Stimulated activated CD8-positive, alpha-beta memory T cell treated with anti-CD3 and anti-CD28 coated beads, Interleukin-4, amount 100 ng/mL, for 1 hour (primary cell): Measurements from ENCODE around the gene TTC38.

Source experiments
- DNase-seq, 2 donors: peaks; one replicate each; pipeline ENCODE4 v3.0.0-alpha.2; 2020; ENCODE audit warnings: low read depth in 2 of 2, low spot score in 1 of 2

TTC38 gene

DNA sequence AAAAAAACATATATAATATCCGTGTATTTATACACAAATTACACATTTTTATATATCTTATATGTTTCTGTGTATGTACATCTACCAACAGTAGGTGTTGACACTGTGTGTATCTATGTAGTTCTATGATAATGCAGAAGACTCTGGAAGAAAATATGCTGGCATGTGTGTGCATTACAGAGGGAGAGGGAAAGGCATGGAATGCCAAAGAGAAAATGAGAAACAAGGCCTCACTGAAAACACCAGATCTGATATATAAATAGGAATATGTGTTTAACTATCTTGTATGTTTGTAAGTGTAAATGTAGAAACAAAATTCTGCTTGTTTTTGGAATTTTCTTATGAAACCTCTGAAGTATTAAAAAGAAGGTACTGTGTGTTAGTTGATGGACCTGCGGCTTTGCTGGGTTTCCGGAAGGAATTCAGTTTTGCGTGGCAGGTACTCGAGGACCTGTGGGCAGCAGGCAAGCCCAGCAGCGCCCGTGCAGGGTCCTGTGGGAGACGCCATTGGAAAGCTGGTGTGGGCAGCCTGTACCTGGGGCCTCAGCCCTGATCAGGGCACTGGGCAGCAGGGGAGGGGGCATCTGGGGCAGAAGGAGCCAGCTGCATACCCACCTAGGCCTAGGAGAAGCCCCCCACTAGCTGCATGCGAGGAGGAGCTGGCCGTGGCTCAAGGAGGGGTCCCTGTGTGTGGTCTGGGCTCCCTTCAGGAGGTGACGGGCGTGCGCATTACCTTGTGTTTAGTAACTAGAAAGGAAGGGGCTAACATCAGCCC lies 60.1 kb downstream of the TTC38 start:
- no peak for DNase-seq

DNA sequence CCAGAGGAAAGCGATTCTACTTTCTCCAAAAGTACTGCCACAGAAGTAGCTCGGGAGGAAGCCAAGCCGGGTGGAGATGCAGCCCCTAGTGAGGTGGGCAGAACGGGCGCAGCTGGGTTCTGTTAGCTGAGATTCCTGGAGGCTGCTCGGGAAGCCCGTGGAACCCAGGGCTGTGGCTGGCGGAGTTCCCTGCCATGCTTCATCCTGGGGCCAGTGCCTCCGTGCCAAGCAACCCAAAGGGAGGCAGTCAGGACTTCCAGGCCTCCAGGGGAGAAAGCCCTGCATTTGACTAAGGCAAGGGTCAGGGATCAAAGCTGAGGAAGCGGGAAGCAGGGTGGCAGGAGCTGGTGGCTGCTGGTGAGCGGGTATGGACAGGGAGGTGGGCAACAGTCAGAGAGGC lies 61.0 kb downstream of the TTC38 start:
- no peak for DNase-seq

DNA sequence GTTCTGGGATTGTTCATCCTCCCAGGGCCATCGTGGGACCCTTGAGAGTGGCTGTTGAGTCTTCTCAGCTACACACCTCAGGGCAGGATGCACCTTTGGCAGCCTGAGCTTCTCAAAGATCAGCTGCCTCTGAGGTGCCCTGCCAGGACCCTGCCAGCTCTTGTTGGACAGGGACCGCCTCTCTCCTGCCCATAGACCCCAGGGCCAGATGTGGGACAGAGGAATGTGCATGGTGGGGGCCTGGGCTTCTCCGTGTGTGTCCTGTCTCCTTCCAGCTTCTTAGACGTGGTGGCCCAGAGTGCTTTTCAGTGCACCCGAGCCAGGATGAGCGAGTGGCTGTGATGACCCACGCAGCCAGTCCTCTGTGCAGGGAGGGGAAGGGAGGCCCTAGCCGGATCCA lies 61.8 kb downstream of the TTC38 start:
- no peak for DNase-seq

DNA sequence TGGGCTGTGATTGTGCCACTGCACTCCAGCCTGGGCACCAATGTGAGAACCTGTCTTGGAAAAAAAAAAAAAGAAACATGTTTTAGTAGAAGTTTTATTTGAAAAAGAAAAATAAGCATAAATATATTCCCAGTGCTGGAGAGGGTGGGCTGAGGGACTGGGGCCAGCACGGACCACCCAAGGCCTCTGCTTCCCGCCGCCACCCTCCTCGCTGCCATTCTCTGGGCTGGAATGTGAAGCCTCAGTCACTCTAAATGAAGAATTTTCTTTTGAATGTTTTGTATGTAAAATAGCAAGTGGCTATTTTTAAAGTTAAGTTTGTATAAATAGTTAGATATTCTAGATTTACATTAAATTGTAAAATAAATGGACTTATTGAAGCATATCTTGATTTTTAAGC lies 62.6 kb downstream of the TTC38 start:
- no peak for DNase-seq

DNA sequence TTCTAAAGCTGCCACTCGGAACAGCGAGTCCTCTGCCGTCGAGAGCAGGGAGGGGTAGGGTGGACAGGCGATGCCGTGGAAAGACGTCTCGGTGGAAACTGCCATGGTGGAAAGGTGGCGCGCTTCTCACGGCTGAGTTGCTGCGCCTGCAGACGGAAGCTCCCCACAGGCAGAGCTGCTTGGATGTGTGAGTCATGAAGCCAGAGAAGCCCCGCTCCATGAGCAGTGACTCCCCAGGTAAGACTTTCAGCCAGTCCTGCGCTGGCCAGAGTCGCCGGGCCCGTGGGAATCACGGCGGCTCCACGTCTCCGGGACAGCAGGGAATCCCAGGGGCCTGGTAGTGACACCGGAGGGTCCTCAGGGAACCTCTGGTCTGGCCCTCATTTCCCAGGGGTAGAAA lies 63.7 kb downstream of the TTC38 start:
- DNase-seq: no peak

DNA sequence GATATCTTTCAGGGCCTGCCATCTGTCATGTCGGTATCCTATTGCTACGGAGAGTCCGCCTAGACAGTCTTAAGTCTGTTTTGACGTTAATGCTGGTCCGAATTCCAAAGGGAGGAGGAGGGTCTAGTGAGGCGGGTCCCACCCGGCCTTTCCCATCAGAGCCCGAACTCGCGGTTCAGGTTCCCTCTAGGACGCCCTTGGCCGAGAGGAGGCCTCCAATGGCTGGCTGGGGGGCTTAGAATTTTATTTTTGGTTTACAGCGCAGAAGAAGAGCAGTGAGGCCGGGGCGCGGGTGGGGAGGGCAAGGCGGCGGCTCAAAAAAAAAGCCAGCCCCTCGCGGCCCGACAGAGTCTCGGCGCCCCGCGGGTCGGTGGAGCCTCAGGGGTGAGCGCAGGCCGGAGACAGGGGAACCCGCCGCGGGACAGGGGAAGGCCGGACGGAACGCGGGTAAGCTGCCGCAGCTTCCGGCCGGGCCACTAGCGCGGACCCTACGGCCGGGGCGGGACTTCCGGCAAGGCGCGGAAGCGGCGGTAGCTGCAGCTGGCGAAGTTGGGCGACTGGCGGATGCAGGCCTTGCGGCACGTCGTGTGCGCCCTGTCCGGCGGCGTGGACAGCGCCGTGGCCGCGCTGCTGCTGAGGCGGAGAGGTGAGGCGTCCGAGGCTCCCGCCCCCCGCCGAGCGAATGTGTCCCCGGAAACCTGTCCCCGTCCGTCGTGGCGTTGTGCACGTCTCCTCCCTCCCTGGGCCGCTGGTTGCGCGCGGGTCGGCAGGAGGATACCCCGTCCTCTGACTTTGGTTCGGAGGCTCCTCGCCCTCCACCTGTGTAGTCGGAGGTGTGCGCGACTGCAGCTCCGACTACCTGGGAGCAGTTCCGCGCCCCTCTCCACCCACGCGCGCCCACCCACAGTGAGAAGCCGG lies 67.7 kb downstream of the TTC38 start, which contains the start of gene TRMU:
Gene TRMU, plus strand, starts transcription at position 514 of the 918 bp plus-strand sequence. Its CDS starts 51 bp downstream, at position 565.
- peak; percentile 28 to 52 for DNase-seq

DNA sequence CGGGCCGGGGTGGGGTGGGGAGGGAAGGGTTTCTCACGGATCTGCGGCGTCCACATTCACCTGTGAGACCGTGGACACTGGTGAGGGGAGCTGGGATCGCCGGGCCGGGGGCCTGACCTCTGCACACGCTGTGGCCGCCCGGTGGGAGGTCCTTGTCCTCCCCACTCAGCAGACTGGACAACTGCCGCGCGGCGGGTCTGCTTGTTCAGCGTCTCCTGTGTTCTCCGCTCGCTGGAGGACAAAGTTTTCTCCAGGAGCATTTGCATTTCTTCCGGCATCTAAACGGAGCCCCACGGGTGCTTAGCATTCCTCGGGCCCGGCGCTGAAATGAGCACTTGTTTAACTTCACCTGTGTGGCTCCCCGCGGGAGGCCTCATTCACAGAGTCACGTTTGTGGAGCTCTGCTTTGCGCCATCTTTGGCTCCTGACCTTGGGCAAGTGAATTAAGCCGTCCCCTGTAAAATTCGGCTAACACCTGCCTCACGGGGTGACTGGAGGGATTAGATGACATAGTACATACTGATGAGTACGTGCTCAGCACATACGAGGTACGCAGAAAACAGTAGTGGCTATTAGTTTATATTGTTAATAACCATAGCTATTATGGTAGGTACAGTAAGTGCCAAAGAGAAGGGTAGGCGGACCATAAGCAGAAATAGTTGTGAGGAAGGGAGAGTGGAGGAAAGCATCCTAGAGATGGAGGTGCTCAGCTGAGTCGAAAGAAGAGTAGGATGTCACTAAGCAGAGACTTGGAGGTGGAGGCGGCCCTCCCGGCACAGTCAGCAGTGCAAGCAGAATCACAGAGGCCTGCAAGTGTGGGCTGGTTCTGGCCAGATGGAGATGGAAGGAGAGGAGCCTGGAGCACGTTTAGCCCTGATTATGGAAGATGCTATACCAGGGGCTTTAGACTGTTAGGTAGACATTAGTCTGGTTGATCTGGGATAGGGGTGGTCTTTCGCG lies 68.6 kb downstream of the TTC38 start:
- no peak for DNase-seq

DNA sequence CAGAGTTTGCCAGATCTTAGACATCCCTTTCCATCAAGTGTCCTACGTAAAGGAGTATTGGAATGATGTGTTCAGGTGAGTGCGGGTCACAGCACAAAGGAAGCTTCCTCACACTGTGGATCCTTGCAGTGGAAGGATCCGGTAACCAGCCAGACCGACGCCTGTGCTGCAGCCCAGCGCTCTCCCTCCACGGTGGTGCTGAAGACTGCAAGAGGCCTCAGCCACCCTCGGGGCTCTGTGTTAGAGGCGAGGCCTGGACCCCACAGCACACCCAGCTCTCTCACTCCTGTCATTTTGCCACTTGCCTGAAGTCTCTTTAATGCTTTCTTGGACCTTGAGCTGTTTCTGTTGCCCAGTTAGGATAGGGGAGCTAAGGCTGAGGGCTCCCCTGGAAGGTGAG lies 70.1 kb downstream of the TTC38 start:
- DNase-seq: no peak

DNA sequence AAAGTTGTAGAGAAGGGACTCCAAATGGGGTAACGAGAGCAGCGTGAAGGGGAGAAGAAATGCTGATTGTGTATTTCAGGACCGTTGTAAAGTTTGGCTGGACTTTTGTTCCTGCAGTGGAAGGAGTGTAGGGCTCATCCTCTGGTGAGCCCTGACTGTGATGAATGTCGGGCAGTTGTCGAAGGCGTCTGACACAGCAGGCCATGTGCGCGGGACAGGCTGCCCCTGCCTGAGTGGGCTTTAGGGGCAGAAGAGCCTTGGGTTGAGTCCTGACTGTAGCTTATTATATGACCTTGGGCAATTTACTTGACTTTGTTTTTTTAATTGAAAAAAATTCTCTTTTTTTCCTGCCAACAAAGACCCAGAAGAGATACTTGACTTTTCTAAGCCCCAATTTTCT lies 70.8 kb downstream of the TTC38 start:
- no peak for DNase-seq

DNA sequence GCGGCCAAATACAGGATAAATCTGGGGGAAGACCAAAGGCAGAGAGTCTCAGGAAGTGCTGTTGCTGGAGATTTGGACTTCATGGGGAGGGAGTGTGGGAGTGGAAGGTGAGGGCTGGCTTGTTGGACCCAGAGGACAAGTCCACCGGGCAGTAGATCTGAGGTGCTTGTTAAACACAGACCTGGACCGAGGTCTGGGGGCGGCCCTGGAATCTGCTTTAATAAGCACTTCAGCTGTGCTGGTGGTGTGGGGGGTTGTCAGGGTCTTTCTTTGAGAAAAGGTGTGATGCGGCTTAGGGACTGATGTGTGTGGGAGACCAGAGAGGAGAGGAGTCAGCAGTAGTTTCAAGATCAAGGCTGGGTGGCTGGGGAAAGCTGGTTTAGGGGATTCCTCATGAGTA lies 72.1 kb downstream of the TTC38 start:
- DNase-seq: no peak

DNA sequence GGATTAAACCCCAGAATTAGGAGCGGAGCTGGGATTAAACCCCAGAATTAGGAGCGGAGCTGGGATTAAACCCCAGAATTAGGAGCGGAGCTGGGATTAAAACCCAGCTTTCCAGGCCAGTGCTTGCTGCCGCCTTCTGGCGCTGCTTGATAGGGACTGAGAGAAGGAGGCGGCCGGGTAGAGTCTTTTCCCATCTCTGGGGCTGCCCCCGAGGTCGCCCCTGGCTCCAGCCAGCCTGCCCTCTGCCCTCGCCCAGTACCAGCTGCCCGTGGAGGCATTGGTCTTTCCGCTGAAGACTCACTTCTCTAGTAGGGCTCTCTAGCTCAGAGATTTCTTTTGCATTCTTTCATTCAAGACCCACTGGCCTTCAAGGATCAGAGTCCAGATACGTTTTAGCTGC lies 72.9 kb downstream of the TTC38 start:
- DNase-seq: no peak
